HG03039 (cell line): Measurements from ENCODE around the gene TMEM164.
"Not testable (repeated sequence)": the region's sequence is repeated elsewhere in the genome, so short reads cannot be mapped to it uniquely, and the experiment has no call there.

Experiments used
- ATAC-seq: cut with Tn5 transposase; IDR thresholded peaks from one replicate; pipeline ENCODE4 v1.9.1; 2021; ENCODE audit warnings: mild to moderate bottlenecking, moderate library complexity; ENCODE audit not compliant: unreplicated experiment

The TMEM164 gene

DNA sequence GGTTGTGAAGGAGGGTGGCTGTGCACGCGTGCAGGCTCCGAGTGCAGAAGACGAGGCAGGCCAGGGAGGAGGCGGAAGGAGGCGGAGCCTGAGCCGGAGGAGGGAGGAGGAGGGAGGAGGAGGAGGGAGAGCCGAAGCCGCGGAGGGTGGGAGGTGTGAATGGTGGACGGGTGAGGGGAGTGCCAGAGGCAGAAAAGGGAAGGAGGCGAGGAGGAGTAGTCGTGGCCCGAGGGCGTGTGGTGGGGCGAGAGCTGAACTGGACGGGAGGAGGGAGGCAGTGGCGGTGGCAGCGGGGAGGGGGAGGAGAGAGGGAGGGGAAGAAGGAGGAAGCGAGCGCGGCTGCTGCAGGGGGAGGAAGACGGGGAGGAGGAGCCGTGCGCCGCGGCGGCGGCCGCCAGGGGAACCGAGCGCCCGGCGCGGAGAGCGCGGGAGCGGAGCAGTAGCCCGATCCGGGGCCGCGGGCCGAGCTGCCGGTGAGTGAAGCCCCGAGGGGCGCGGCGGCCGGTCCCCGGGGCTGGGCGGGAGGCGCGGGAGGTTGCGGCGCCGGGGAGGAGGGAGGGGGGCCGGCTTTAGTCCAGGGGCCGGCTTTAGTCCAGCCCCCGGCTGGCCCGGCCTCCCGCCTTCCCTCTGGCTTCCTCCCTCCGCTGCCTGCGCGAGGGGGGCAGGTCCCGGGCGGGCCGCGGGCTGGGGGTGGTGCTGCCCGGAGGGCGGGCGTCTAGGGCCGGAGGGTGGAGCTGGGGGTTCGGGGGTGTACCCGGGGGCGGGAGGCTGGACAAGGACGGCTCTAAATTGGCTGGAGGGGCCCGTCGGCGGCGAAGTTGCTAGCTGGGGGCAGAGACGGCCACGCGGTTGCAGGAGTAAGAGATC lies at the start of gene TMEM164:
Gene TMEM164, plus strand, starts transcription at position 815 of the 867 bp plus-strand sequence. CDS start 661 bp downstream, outside the sequence.
- ATAC-seq: peak; percentile 74

DNA sequence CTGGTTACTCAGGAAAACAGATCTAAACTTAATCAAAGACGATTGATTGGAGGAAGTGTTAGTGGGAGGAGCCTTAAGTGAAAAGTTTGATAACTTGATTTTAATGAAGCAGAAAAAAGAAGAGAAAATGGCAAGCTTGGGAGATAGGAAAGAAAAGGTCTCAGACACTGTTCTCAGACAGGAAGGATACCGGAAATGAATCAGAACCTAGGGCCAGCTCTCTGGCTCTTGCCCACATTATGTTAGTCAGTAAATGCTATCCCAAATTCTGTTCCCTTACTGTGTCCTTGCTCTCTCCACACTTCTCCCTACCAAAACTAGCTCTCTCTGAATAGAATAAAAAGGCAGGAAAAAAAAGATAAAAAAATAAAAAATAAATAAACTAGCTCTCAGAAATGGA lies 48.6 kb upstream of the TMEM164 start:
- no peak for ATAC-seq

DNA sequence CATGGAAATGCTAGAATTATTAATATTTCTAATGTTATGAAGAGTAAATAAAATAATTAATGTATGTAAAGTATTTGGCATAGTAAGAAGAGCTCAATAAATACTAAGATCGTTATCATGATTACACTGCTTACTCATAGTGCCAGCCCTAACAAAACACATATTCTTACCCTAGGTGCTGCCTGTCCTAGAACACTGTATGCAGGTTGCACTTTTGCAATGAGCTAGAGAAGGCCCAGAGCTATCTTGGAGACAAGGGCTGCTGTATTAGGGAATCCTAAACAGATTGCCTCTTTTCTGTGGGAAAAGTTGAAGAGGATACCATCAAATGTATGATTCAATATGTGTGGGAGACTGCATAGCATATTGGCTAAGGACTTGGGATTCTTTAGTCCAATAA lies 48.0 kb upstream of the TMEM164 start:
- no peak for ATAC-seq

DNA sequence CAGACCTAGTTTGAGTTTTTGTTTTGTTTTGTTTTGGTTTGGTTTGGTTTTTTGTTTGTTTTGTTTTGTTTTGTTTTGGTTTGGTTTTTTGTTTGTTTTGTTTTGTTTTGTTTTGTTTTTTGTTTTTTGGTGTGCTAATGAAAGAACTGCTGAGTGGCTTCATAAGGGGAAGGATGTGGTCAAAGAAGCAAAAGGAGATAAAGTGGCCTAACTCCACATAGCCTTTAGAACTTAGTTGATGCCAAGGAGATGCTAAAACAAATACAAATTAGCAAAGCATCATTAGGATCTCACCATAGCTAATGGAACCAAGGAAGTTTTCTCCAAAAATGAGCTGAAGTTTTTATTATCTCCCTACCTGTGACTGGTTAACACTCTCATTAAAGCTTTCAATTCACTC lies 44.6 kb upstream of the TMEM164 start:
- no peak for ATAC-seq

DNA sequence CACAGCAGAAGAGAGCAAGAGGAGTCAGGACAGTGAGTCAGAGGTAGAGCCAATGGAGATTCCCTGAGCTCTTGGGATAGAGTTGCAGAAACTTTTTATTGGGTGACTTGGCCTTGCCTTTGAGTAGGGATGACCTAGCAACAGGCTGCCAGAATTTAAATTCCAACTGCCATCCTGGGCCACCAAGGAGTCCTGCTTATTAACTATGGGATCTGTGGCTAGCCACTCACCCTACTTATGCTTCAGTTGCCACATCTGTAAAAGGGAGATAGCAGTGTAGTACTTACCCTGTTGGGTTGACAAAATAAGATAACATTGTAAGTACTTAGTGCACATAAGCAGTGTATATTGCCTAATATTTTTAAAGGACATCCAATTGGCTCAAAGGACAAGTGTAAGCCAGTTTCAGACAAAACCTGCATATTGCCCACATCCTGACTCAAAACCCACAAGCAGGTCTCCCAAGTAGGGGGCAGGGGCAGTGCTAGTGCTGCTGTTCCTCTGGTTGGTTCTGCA lies 43.5 kb upstream of the TMEM164 start:
- ATAC-seq: no peak

DNA sequence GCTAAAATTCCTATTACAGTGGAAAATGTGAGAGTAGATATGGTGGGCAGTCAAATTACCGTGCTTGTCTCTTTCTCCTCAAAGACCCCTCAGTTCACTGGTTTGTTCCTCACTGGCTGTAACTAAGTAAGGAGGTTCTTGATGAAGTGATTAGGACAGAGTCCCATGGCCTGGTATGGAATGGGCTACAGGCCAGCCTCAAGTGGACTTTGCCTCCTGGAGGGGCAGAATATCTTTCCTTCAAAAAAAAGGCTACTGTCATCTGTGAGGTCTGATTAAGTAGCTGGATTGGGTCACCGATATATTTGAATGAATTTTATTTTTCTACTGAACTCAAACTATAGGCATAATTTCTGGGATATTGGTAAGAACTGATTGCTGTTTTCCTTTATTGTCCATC lies 38.5 kb upstream of the TMEM164 start:
- ATAC-seq: no peak

DNA sequence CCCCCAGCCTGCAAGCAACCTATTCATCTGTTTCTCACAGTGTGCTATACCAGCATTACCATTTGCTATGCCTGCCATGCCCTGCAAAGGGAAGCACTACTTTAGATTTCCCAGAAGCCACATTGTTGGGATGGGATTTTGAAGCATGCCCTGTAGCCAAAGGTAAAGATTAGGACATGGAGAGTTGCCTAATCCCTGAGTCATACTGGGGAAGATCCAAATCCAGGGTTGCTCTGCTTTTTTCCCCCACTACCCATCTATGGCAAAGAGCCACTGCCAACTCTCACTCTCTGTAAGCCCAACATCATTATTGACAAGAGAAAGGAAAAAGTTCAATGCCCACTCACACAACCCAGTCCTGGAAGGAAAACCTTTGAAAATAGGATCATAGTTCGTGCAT lies 36.7 kb upstream of the TMEM164 start:
- ATAC-seq: no peak

DNA sequence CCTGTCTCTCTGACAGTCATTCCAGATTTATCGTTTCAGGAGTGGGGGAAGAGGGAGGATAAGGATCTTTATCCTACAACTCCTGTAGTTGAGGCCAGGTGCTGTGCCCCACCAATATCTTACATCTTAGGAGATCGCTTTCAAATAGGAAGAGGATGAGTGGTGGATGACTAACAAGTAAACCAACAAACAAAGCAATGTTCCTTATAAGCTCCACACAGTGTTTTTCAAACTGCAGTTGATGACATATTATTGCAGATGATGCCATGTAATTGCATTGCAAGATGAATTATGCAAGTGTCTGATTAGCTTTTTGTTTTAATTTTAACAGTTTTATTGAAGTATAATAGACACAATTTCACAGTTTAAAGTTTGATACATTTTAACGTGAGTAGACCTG lies 35.8 kb upstream of the TMEM164 start:
- ATAC-seq: no peak

DNA sequence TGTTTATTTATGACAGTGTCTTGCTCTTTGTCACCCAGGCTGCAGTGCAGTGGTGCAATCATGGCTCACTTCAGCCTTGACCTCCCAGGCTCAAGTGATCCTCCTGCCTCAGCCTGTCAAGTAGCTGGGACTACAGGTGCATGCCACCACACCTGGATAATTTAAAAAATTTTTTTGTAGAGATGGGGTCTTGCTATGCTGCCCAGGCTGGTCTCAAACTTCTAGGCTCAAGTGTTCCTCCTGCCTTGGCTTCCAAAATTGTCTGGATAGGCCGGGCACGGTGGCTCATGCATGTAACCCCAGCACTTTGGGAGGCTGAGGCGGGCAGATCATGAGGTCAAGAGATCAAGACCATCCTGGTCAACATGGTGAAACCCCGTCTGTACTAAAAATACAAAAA lies 32.1 kb upstream of the TMEM164 start:
- not testable (repeated sequence) for ATAC-seq

DNA sequence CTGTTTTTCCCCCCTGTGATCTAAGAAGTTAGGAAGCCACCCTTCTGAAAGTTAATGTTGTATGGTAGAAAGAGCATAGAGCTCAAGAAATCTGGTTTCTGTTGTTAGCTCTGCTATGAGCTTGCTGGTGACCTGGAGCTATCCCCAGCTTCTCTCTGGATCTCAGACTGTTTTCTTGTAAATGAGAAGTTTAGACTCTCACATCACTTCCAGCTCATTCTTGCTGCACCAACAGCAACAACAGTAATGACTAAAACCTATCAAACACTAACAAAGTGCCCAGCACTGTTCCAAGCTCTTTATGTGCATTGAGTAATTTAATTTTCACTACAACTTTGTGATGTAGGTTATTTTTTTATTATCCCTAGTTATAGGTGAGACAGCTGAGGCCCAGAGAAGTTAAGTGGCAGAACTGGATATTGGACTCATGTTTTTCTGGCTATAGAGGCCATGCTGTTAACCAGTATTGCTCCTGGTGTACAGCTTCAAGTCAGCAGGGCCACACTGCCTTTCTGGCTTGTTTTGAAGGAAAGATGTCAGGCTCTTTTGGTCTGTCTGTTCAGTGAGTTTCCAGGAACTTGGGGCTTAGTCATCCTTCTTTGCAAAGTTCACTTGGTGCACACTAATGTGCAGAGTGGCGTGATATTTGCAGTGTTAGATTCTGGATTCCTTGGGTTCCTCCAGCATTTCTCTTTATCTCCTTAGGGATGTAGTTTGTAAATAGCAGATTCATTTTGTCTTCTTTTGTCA lies 27.8 kb upstream of the TMEM164 start:
- ATAC-seq: no peak

DNA sequence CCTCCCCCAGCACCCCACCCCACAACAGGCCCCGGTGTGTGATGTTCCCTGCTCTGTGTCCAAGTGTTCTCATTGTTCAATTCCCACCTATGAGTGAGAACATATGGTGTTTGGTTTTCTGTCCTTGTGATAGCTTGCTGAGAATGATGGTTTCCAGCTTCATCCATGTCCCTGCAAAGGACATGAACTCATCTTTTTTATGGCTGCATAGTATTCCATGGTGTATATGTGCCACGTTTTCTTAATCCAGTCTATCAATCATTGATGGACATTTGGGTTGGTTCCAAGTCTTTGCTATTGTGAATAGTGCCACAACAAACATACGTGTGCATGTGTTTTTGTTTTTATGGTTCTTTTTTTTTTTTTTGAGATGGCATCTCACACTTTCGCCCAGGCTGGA lies 17.7 kb upstream of the TMEM164 start:
- not testable (repeated sequence) for ATAC-seq

DNA sequence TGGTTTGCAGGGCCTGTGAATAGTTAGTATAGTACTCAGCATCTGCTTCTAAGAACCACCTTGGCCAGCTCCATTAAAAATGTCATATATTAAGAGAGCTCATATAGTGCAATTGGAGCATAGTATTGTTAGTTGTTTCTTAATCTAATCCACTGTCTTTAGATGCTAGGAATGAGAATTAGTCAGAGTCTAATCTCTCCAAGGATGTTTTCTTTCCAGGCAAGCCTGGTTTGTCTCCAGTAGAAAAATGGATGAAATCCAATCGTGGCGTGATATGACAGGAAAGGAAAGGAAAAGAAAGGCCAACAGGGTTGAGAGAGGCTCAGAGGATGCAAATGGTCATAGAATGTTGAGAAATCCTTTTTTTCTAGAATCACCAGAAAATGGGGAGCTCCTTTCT lies 15.0 kb upstream of the TMEM164 start:
- no peak for ATAC-seq

DNA sequence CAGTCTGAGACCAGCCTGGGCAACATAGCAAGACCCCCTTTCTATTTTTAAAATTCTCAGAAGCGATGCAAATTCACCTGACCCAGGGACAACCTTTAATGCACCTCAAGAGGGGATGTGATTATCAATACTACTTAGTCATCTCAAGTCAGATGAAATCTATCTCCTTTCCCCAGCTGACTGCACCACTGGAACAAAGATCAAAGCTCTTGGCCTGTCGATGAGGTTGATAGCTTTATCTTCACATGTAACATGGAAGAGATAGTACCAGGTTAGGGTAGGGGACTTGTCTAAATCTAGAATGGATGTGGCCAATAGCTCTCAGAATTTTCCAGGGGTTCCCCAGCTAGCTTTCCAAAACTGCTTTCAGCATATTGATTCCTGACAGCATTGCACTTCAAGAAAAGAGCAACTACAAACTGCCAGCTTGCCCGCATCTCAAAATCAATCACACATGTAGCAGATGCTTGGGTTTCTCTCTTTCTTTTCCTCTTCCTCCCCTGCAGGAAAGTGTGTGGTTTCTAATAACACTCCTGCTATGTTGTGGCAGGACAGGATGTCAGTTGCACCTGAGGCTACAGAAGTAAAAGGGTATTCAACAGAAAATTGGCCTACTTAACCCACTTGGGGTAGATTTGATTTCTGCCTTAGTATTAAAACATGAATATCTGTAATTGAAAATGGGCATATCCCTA lies 12.2 kb upstream of the TMEM164 start:
- no peak for ATAC-seq

DNA sequence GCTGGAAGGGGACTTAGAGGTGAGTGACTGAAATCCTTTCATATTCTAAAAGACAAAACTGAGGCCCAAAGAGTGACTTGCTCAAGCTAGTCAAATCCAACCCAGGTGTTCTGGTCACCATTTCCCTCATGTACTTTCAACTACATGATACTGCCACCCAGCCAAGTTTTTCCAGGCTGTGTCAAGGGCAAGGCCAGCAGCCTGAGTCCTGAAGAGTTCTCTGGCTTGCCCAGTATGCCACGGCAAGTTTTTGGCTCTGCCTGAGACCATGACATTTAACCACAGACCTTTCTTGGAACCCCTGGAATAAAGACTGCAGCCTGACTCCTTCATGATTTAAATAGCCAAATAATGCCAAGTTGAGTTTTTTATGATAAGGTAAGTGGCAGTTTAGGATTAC lies 10.7 kb upstream of the TMEM164 start:
- ATAC-seq: no peak

DNA sequence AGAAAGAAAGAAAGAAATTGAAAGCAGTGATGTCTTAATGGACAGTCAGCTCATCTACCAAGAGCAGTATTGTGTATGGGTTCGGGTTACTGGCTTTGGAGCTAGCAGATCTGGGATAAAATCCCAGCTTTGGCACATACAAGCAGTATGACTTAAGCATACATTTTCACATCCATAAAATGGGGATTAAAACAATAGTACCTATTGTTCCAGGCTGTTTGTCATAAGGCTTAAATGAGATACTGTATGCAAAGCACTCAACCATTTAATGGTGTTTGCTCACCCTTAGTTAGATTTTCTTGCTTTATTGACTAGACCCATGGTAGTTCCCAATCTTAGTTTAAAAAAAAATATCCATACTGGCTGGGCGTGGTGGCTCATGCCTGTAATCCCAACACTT lies 7.8 kb upstream of the TMEM164 start:
- no peak for ATAC-seq

DNA sequence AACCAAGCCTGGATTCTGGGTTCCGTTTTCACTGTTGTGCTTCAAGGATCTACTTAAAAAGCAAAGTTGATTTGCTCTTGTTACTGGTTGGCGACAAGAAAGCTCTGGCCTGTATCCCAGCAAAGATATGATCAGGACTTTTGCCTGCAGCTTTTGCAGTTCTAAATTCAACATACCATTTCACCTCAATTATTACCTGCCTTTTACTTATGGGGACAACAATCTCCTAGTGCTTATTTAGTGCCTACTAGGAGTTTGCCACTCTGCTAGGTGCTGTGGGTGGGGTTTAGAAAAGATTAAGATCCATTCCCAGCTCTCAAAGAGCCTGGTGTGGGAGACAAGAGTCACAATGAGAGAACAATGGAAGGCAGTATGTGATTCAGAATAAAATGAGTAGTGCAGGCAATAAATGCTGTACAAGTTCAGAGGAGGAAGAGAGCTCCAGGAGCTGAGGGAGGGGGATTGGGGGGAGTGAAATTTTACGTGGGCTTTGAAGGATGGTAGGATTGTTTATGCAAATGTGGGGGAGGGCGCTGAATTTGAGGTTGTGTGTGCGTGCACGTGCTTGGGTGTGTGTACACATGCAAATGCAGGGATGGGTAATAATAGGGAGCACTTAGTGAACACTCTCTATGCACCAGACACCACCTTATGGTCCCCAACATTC lies 5.0 kb upstream of the TMEM164 start:
- ATAC-seq: no peak

DNA sequence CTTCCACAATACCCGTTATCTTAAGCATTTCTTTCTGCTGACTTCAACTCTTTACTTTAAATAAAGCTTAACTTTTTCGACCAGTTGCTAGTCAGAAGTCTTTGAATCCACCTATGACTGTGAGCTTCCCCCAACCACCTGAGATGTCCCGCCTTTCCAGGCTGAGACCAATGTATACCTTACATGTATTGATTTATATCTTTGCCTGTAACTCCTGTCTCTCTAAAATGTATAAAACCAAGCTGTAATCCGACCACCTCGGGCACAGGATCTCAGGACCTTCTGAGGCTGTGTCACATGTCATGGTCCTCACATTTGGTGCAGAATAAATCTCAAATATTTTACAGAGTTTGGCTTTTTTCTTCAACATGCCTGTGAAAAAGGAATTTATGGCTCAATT lies 2.9 kb upstream of the TMEM164 start:
- ATAC-seq: no peak

DNA sequence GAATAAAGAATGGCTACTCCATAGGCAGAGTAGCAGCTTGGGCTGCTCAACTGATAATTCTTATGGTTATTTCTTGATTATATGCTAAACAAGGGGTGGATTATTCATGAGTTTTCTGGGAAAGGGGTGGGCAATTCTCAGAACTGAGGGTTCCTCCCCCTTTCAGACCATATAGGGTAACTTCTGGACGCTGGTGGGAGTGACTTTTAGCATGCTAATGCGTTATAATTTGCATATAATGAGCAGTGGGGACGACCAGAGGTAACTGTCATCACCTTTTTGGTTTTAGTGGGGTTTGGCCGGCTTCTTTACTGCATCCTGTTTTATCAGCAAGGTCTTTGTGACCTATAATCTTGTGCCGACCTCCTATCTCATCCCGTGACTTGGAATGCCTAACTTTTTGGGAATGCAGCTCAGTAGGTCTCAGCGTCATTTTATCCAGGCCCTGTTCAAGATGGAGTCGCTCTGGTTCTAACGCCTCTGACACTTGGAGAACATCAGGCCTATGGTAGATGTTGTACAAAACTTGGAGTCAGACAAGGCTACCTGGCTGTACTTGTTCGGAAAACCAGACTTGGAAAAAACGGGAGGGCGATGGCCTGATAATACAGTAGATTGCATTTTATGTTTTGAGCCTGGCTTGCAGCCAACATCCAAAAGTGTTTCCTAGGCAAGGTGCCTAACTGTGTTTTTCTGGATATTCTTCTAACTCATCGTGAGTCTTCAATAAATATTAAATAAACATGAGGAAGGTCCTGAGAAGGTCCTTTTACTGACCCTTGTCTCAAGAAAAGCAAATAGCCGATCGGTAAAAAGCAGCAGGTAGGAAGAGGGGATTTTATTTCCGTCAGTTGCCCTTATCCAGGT lies 1.8 kb upstream of the TMEM164 start:
- ATAC-seq: no peak

DNA sequence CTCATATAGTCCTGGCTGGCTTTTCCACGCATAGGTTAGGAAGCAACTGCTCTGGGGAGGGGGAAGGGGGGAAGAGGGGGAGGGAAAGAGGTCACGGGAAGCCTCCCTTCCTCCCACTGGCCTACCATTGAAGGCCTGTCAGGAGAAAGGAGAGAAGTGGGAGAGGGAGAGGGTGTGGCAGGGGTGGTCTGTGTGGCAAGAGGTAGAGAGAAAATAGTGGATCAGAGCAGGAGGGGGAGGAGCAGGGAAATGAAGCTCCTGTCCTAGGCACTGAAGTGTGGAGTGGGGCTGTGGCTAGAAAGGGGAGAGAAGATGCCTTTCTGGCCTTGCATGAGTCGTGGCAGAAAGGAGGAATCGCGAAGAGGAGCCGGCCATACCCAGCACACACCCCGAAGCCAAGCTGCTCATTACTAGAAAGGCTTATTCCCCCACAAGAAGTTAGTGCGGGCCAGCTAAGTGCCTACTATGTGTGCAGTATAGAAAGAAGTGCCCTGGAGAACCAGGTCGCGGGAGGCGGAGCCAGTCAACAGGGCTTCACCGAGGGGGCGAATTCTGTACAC lies 1.1 kb upstream of the TMEM164 start:
- ATAC-seq: no peak
